ENCODE measurements around the gene GAREM2. TPM values are rescaled to one million over a fixed set of nuclear protein-coding genes. Genes with fewer than 3 reads are reported as not detected.

Gene GAREM2
- total and polyA plus RNA-seq, 9 of the 15 experiments (the other 6 are each of a cell fraction or from before 2014, with no cell fraction given): 1.7 to 12.4 (median 2.5) TPM

DNA sequence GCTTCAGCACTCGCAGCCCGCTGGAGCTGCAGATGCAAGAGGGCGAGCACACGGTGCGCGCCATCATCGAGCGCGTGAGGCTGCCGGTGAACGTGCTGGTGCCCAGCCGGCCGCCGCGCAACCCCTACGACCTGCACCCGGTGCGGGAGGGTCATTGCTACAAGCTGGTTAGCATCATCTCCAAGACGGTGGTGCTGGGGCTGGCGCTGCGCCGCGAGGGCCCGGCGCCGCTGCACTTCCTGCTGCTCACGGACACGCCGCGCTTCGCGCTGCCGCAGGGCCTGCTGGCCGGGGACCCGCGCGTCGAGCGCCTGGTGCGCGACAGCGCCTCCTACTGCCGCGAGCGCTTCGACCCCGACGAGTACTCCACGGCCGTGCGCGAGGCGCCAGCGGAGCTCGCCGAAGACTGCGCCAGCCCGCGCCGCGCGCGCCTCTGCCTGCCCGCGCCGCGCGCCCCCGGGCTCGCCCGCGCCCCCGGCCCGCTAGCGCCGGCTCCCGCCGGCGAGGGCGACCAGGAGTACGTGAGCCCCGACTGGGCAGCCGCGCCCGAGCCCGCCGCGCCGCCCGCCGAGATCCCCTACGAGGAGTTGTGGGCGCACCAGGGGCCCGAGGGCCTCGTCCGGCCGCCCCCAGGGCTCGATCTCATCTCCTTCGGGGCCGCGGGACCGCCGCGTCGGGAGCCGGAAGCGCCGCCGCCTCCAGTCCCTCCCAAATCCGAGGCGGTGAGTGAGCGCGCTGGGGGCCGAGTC, 11.8 kb downstream of the GAREM2 start (continued):
- TF ChIP-seq, protein P1, sequence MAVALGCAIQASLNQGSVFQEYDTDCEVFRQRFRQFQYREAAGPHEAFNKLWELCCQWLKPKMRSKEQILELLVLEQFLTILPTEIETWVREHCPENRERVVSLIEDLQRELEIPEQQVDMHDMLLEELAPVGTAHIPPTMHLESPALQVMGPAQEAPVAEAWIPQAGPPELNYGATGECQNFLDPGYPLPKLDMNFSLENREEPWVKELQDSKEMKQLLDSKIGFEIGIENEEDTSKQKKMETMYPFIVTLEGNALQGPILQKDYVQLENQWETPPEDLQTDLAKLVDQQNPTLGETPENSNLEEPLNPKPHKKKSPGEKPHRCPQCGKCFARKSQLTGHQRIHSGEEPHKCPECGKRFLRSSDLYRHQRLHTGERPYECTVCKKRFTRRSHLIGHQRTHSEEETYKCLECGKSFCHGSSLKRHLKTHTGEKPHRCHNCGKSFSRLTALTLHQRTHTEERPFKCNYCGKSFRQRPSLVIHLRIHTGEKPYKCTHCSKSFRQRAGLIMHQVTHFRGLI (CRISPR knock-in tag; IDR thresholded peaks at IDR 0.05): 0 out of 2 replicates have a peak, but pooled peaks have one; percentile 38
- TF ChIP-seq HEY1 (CRISPR knock-in tag; IDR thresholded peaks at IDR 0.05; ENCODE audit: borderline replicate concordance): no peak
- no peak for TF ChIP-seq RAD51 (IDR thresholded peaks at IDR 0.05; ENCODE audit: borderline replicate concordance, low read depth)
- no peak for TF ChIP-seq RBM22 (IDR thresholded peaks at IDR 0.05; ENCODE audit: low read depth, low read length, poor library complexity, severe bottlenecking)
- TF ChIP-seq, protein P2, sequence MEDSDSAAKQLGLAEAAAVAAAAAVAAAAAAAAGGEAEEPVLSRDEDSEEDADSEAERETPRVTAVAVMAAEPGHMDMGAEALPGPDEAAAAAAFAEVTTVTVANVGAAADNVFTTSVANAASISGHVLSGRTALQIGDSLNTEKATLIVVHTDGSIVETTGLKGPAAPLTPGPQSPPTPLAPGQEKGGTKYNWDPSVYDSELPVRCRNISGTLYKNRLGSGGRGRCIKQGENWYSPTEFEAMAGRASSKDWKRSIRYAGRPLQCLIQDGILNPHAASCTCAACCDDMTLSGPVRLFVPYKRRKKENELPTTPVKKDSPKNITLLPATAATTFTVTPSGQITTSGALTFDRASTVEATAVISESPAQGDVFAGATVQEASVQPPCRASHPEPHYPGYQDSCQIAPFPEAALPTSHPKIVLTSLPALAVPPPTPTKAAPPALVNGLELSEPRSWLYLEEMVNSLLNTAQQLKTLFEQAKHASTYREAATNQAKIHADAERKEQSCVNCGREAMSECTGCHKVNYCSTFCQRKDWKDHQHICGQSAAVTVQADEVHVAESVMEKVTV (CRISPR knock-in tag; IDR thresholded peaks at IDR 0.05): peak; percentile 80
- TF ChIP-seq GTF2F1 (IDR thresholded peaks at IDR 0.05; ENCODE audit: low read depth, low read length): no peak
- TF ChIP-seq, protein P3, sequence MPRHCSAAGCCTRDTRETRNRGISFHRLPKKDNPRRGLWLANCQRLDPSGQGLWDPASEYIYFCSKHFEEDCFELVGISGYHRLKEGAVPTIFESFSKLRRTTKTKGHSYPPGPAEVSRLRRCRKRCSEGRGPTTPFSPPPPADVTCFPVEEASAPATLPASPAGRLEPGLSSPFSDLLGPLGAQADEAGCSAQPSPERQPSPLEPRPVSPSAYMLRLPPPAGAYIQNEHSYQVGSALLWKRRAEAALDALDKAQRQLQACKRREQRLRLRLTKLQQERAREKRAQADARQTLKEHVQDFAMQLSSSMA (CRISPR knock-in tag; IDR thresholded peaks at IDR 0.05): no peak
- no peak for TF ChIP-seq ADNP (tag; IDR thresholded peaks at IDR 0.05)
- TF ChIP-seq, protein P4, sequence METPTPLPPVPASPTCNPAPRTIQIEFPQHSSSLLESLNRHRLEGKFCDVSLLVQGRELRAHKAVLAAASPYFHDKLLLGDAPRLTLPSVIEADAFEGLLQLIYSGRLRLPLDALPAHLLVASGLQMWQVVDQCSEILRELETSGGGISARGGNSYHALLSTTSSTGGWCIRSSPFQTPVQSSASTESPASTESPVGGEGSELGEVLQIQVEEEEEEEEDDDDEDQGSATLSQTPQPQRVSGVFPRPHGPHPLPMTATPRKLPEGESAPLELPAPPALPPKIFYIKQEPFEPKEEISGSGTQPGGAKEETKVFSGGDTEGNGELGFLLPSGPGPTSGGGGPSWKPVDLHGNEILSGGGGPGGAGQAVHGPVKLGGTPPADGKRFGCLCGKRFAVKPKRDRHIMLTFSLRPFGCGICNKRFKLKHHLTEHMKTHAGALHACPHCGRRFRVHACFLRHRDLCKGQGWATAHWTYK (CRISPR knock-in tag; IDR thresholded peaks at IDR 0.05): peak; percentile 91
- no peak for TF ChIP-seq SIX5 (IDR thresholded peaks at IDR 0.05; ENCODE audit: borderline replicate concordance in 1 of 2, insufficient read depth in 1 of 2, low read depth in 1 of 2, low read length in 2 of 2)
- TF ChIP-seq, protein P5, sequence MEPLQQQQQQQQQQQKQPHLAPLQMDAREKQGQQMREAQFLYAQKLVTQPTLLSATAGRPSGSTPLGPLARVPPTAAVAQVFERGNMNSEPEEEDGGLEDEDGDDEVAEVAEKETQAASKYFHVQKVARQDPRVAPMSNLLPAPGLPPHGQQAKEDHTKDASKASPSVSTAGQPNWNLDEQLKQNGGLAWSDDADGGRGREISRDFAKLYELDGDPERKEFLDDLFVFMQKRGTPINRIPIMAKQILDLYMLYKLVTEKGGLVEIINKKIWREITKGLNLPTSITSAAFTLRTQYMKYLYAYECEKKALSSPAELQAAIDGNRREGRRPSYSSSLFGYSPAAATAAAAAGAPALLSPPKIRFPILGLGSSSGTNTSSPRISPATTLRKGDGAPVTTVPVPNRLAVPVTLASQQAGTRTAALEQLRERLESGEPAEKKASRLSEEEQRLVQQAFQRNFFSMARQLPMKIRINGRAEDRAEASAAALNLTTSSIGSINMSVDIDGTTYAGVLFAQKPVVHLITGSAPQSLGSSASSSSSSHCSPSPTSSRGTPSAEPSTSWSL (CRISPR knock-in tag; IDR thresholded peaks at IDR 0.05; ENCODE audit: borderline replicate concordance): peak; percentile 81; the same call in 1 of the 2 replicates
- no peak for TF ChIP-seq GATA2 (CRISPR knock-in tag; IDR thresholded peaks at IDR 0.05)
- TF ChIP-seq ZNF121 (CRISPR knock-in tag; conservative IDR thresholded peaks at IDR 0.05): no peak
- 0 out of 2 replicates have a peak, but pooled peaks have one; percentile 30 for TF ChIP-seq KLF13 (tag; IDR thresholded peaks at IDR 0.05; ENCODE audit: borderline replicate concordance, low read depth)
- TF ChIP-seq FUS (optimal IDR thresholded peaks at IDR 0.05; ENCODE audit: low read depth, low read length): no peak
- TF ChIP-seq PHF21A (IDR thresholded peaks at IDR 0.05; ENCODE audit: borderline replicate concordance, low read depth): no peak
- no peak for TF ChIP-seq KAT2B (IDR thresholded peaks at IDR 0.05; ENCODE audit: low read depth, low read length)
- TF ChIP-seq TARDBP (IDR thresholded peaks at IDR 0.05): peak; percentile 45; the same call in 1 of the 2 replicates
- TF ChIP-seq FOXM1 (IDR thresholded peaks at IDR 0.05; ENCODE audit: low read depth): no peak
- peak; percentile 94; the same call in 1 of the 2 replicates for TF ChIP-seq FOXM1 (CRISPR knock-in tag; IDR thresholded peaks at IDR 0.05; ENCODE audit: low read depth)
- no peak for TF ChIP-seq BCL6 (CRISPR knock-in tag; IDR thresholded peaks at IDR 0.05)
